Measurements from ENCODE around the gene ADORA3. TPM values are rescaled to one million over a fixed set of nuclear protein-coding genes. Genes with fewer than 3 reads are reported as not detected.
"Not testable (repeated sequence)": the region's sequence is repeated elsewhere in the genome, so short reads cannot be mapped to it uniquely, and the experiment has no call there.

The ADORA3 gene
- total RNA-seq (not detected in 2 replicates), polyA plus RNA-seq (not detected in 2 replicates)

- peaks cover 11% of the 10 kb centered on the region for H3K4me1 ChIP-seq (ENCODE audit: low read depth)
- no peaks in the 10 kb centered on the region for H3K36me3 ChIP-seq
- TF ChIP-seq CTCF (IDR thresholded peaks at IDR 0.05; ENCODE audit: low read depth, low read length) = no peak
- no peak for DNase-seq (ENCODE audit: low read depth in 1 of 2, low spot score in 1 of 2)
- no peak within 1 kb of the TSS for H3K27ac ChIP-seq
- no peak within 1 kb of the TSS for H3K4me3 ChIP-seq
- H3K9me3 ChIP-seq (ENCODE audit: low read depth) = no peaks in the 10 kb centered on the region
- peaks cover 4% of the 10 kb centered on the region for H3K27me3 ChIP-seq
These were observed at the start of gene ADORA3, which contains the start of gene TMIGD3 for GRCh38 chr1:111503585-111504060. TSS of gene ADORA3 (minus strand) at chr1:111503633. CDS start at chr1:111503354, 279 bp downstream. TSS of gene TMIGD3 (minus strand) at chr1:111503633. CDS start at chr1:111503354, 279 bp downstream.

GRCh38 chr1:111553196-111553595 is 49.8 kb upstream of the ADORA3 start:
- Histone ChIP-seq H3K4me3 (no peak overlapping the region), H3K36me3 (no peaks in the 10 kb centered on the region), H3K27me3 (no peaks in the 10 kb centered on the region), H3K27ac (no peak overlapping the region), H3K4me1 (ENCODE audit: low read depth) (no peaks in the 10 kb centered on the region), H3K9me3 (ENCODE audit: low read depth) (no peaks in the 10 kb centered on the region)
- TF ChIP-seq CTCF (IDR thresholded peaks at IDR 0.05; ENCODE audit: low read depth, low read length) = no peak
- DNase-seq (ENCODE audit: low read depth in 1 of 2, low spot score in 1 of 2) = peak in 1 of 2 donors; percentile 24

- Histone ChIP-seq H3K27me3 (no peaks in the 10 kb centered on the region), H3K4me3 (no peak overlapping the region), H3K27ac (no peak overlapping the region), H3K4me1 (ENCODE audit: low read depth) (no peaks in the 10 kb centered on the region), H3K9me3 (ENCODE audit: low read depth) (no peaks in the 10 kb centered on the region), H3K36me3 (no peaks in the 10 kb centered on the region)
- no peak for DNase-seq (ENCODE audit: low read depth in 1 of 2, low spot score in 1 of 2)
- TF ChIP-seq CTCF (IDR thresholded peaks at IDR 0.05; ENCODE audit: low read depth, low read length) = no peak
These were observed 49.2 kb upstream of the ADORA3 start for GRCh38 chr1:111552587-111552986.

GRCh38 chr1:111551623-111552411 is 48.4 kb upstream of the ADORA3 start:
- Histone ChIP-seq H3K4me1 (ENCODE audit: low read depth) (no peaks in the 10 kb centered on the region), H3K36me3 (no peaks in the 10 kb centered on the region), H3K27me3 (no peaks in the 10 kb centered on the region), H3K27ac (no peak overlapping the region), H3K4me3 (no peak overlapping the region), H3K9me3 (ENCODE audit: low read depth) (no peaks in the 10 kb centered on the region)
- DNase-seq (ENCODE audit: low read depth in 1 of 2, low spot score in 1 of 2) = no peak
- TF ChIP-seq CTCF (IDR thresholded peaks at IDR 0.05; ENCODE audit: low read depth, low read length) = no peak

- not testable (repeated sequence) for H3K4me1 ChIP-seq (ENCODE audit: low read depth); H3K4me3 ChIP-seq; H3K36me3 ChIP-seq; H3K9me3 ChIP-seq (ENCODE audit: low read depth); H3K27me3 ChIP-seq; DNase-seq (ENCODE audit: low read depth in 1 of 2, low spot score in 1 of 2); H3K27ac ChIP-seq
These were observed 44.4 kb upstream of the ADORA3 start for GRCh38 chr1:111547786-111548185.

- Histone ChIP-seq H3K36me3 (no peaks in the 10 kb centered on the region), H3K27me3 (no peaks in the 10 kb centered on the region), H3K4me1 (ENCODE audit: low read depth) (peaks cover 6% of the 10 kb centered on the region), H3K9me3 (ENCODE audit: low read depth) (no peaks in the 10 kb centered on the region), H3K4me3 (no peak overlapping the region), H3K27ac (no peak overlapping the region)
- TF ChIP-seq CTCF (IDR thresholded peaks at IDR 0.05; ENCODE audit: low read depth, low read length) = no peak
- DNase-seq (ENCODE audit: low read depth in 1 of 2, low spot score in 1 of 2) = no peak
These were observed 38.8 kb upstream of the ADORA3 start for GRCh38 chr1:111542187-111542586.
